ENCODE measurements around the gene AKR1C3. TPM values are rescaled to one million over a fixed set of nuclear protein-coding genes. Genes with fewer than 3 reads are reported as not detected.
"Not testable (repeated sequence)": the region's sequence is repeated elsewhere in the genome, so short reads cannot be mapped to it uniquely, and the experiment has no call there.

The AKR1C3 gene
- total RNA-seq, 2 donors from 2014 or later: 6.5 to 12.8 TPM

DNA sequence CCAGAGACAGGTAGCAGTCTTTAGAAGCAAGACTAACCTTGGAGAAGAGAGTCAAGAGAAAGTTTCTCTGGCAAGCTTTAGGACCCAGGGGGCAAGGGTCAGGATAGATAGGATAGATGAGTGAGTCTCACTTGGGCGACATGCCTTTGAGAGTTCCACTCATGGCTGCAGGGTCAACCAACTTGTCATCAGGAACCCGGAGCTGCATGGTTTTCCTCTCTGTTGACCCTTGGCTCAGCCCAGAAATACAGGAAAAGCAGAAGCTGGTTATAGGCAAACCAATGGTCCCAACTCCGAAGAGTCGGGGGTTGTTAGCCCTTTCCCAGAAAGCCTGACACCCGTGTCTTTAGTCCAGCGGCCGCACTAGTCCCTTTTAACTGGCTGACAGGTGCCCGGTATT is 34.9 kb upstream of the AKR1C3 start:
- WGBS: 93% methylated on average over 8 of the region's 8 CpGs
- DNase-seq (ENCODE audit: low spot score); intact Hi-C loops (cut with DNase I): not testable (repeated sequence)

DNA sequence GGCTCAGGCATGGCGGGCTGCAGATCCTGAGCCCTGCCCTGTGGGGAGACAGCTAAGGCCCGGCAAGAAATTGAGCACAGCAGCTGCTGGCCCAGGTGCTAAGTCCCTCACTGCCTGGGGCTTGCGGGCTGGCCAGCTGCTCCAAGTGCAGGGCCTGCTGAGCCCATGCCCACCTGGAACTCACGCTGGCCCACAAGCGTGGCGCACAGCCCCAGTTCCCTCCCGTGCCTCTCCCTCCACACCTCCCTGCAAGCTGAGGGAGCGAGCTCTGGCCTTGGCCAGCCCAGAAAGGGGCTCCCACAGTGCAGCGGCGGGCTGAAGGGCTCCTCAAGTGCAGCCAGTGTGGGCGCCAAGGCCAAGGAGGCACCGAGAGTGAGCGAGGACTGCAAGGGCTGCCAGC is 33.4 kb upstream of the AKR1C3 start:
- H3K4me1 ChIP-seq (replicated peaks); intact Hi-C loops (cut with DNase I); H3K27me3 ChIP-seq (replicated peaks; ENCODE audit: insufficient read depth); H3K36me3 ChIP-seq; DNase-seq (ENCODE audit: low spot score); H3K9me3 ChIP-seq; H3K4me3 ChIP-seq; H3K27ac ChIP-seq: not testable (repeated sequence)
- WGBS: 97% methylated on average over 13 of the region's 13 CpGs

More for the DNA sequence above, 34.9 kb upstream of the AKR1C3 start:
- H3K36me3 ChIP-seq; H3K27ac ChIP-seq; H3K27me3 ChIP-seq (replicated peaks; ENCODE audit: insufficient read depth); H3K4me1 ChIP-seq (replicated peaks); H3K9me3 ChIP-seq; H3K4me3 ChIP-seq: not testable (repeated sequence)

DNA sequence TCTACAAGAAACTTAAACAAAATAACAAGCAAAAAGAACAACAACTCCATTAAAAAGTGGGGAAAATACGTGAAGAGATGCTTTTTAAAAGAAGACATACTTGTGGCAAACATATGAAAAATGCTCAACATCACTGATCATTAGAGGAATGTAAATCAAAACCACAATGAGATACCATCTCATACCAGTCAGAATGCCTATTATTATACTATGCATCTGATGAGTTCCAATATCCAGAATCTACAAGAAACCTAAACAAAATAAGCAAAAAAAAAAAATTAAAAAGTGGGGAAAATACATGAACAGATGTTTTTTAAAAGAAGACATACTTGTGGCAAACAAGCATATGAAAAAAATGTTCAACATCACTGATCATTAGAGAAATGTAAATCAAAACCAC is 29.6 kb upstream of the AKR1C3 start:
- Histone ChIP-seq H3K9me3 (no peaks in the 10 kb centered on the region), H3K4me3 (no peak overlapping the region), H3K27me3 (replicated peaks; ENCODE audit: insufficient read depth) (no peaks in the 10 kb centered on the region), H3K4me1 (replicated peaks) (no peaks in the 10 kb centered on the region), H3K36me3 (no peaks in the 10 kb centered on the region), H3K27ac (no peak overlapping the region)
- TF ChIP-seq, protein P1, sequence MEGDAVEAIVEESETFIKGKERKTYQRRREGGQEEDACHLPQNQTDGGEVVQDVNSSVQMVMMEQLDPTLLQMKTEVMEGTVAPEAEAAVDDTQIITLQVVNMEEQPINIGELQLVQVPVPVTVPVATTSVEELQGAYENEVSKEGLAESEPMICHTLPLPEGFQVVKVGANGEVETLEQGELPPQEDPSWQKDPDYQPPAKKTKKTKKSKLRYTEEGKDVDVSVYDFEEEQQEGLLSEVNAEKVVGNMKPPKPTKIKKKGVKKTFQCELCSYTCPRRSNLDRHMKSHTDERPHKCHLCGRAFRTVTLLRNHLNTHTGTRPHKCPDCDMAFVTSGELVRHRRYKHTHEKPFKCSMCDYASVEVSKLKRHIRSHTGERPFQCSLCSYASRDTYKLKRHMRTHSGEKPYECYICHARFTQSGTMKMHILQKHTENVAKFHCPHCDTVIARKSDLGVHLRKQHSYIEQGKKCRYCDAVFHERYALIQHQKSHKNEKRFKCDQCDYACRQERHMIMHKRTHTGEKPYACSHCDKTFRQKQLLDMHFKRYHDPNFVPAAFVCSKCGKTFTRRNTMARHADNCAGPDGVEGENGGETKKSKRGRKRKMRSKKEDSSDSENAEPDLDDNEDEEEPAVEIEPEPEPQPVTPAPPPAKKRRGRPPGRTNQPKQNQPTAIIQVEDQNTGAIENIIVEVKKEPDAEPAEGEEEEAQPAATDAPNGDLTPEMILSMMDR (IDR thresholded peaks at IDR 0.05): no peak
- TF ChIP-seq POLR2AphosphoS5 (IDR thresholded peaks at IDR 0.05) (no peak), POLR2A (IDR thresholded peaks at IDR 0.05) (no peak)
- 83% methylated on average over 1 of the region's 1 CpG for WGBS
- intact Hi-C loops (cut with DNase I): no loop called here
- no peak for DNase-seq (ENCODE audit: low spot score)

DNA sequence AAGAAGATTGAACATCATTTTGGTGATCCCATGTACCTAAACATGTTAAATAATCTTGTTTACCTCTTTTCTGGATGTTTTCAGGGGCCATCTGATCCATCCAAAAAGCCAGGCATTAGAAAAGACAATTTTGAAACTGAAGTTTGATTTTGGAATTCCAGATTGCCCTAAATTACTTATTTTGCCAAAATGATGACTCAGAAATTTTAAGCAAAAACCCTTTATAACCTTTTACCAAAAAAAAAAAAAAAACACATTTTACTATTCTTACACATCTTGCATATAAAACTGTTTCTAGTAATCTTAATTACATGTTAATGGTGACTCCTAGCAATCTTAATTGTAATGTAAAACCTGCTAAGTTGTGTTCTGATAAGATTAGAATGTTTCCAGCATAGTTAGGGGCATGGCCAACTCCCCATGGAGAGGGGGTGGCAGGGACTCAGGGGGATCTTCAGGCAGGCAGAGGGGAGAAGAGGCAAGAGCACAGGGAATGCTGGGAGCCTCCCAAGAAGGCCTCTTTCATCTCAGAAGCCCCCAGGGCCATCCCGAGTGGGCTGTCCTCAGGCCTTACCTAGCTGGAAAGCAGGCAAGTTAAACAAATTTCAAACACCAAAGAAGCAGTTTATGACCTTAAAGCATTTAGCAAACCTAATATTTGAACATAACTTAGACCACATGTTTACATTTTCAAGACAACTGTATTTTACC is 25.8 kb upstream of the AKR1C3 start:
- WGBS: 83% methylated on average over 1 of the region's 1 CpG

DNA sequence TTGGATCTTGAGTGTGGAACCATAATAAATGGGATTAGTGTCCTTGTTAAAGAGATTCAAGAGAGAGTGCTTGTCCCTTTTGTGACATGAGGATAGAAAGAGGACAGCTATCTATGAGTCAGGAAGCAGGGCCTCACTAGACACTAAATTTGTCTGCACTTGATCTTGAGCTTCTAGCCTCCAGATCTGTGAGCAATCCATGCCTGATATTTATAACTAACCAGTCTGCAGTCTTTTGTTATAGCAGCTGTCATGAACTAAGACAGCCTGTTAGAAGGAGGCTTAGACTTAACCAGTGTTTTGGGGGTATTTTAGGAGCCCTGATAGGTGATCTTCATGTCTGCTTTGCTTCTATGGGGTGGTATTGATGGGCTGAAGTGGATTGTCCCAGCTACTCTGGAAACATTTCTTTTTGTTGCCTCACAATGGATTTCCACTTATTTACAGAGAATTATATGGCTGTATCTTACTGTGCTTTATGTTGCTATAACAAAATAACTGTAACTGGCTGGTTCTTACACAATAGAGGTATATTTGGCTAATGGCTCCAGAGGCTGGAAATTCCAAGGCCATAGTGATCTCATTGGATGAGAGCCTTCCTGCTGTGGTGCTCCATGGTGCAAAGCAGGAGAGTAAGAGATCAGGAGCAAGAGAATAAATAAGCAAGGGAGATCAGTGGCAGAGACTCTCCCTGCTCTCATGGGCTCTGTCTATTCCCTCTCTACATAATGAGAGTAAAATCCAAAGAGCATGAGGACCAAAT is 23.4 kb upstream of the AKR1C3 start:
- H3K27me3 ChIP-seq (replicated peaks; ENCODE audit: insufficient read depth): no peaks in the 10 kb centered on the region
- no peak overlapping the region for H3K4me3 ChIP-seq
- H3K27ac ChIP-seq: peak overlapping the region; percentile 59 to 67
- no peak for DNase-seq (ENCODE audit: low spot score)
- intact Hi-C loops (cut with DNase I): no loop called here
- H3K4me1 ChIP-seq (replicated peaks): no peaks in the 10 kb centered on the region
- H3K36me3 ChIP-seq: no peaks in the 10 kb centered on the region
- TF ChIP-seq POLR2AphosphoS5 (IDR thresholded peaks at IDR 0.05): no peak
- TF ChIP-seq, protein P1 (IDR thresholded peaks at IDR 0.05): no peak
- no peak for TF ChIP-seq POLR2A (IDR thresholded peaks at IDR 0.05)
- H3K9me3 ChIP-seq: no peaks in the 10 kb centered on the region

More for the DNA sequence above, 25.8 kb upstream of the AKR1C3 start:
- TF ChIP-seq, protein P1 (IDR thresholded peaks at IDR 0.05): no peak
- TF ChIP-seq POLR2AphosphoS5 (IDR thresholded peaks at IDR 0.05) (no peak), POLR2A (IDR thresholded peaks at IDR 0.05) (no peak)
- no peaks in the 10 kb centered on the region for H3K9me3 ChIP-seq
- intact Hi-C loops (cut with DNase I): no loop called here
- H3K27me3 ChIP-seq (replicated peaks; ENCODE audit: insufficient read depth): no peaks in the 10 kb centered on the region
- H3K36me3 ChIP-seq: no peaks in the 10 kb centered on the region
- no peak overlapping the region for H3K4me3 ChIP-seq
- no peak overlapping the region for H3K27ac ChIP-seq
- no peak for DNase-seq (ENCODE audit: low spot score)
- no peaks in the 10 kb centered on the region for H3K4me1 ChIP-seq (replicated peaks)

Data from prostate gland (tissue), 2 donors.